Loucy (cell line): Measurements from ENCODE around the gene TMEM244.

Experiments
- H2AFZ ChIP-seq: fragments of 200-600 bp; sonication (generic); 2 replicates; pipeline ENCODE4 v1.6.0; 2016; ENCODE audit warnings: antibody characterized with exemption, mild to moderate bottlenecking, low read length, moderate library complexity
- H3F3A ChIP-seq: fragments of 200-600 bp; 2 replicates; pipeline ENCODE4 v1.6.0; 2016; ENCODE audit warnings: antibody characterized with exemption, low read depth, mild to moderate bottlenecking
- H3K27me3 ChIP-seq: fragments of 200-600 bp; sonication (generic); 2 replicates; pipeline ENCODE4 v1.6.1; 2014; ENCODE audit warnings: low read length, mild to moderate bottlenecking; ENCODE audit not compliant: insufficient read depth, poor library complexity, severe bottlenecking
- H3K36me3 ChIP-seq: fragments of 200-600 bp; sonication (generic); 2 replicates; pipeline ENCODE4 v1.6.1; 2016; ENCODE audit warnings: low read length; ENCODE audit not compliant: insufficient read depth
- H3K4me1 ChIP-seq: fragments of 200-600 bp; sonication (generic); 2 replicates; pipeline ENCODE4 v1.5.1; 2014; ENCODE audit warnings: low read length, mild to moderate bottlenecking; ENCODE audit not compliant: insufficient read depth, poor library complexity, severe bottlenecking
- H3K4me2 ChIP-seq: fragments of 200-600 bp; sonication (generic); 2 replicates; pipeline ENCODE4 v1.6.0; 2014; ENCODE audit warnings: antibody characterized with exemption, low read length, low read depth, mild to moderate bottlenecking; ENCODE audit not compliant: poor library complexity, severe bottlenecking
- H3K4me3 ChIP-seq: fragments of 200-600 bp; sonication (generic); 2 replicates; pipeline ENCODE4 v1.5.1; 2014; ENCODE audit warnings: low read length, mild to moderate bottlenecking, mixed read lengths; ENCODE audit not compliant: poor library complexity, severe bottlenecking
- H3K79me2 ChIP-seq: fragments of 200-600 bp; sonication (generic); 2 replicates; pipeline ENCODE4 v1.6.1; 2014; ENCODE audit warnings: low read length; ENCODE audit not compliant: insufficient read depth
- H3K9ac ChIP-seq: fragments of 200-600 bp; sonication (generic); 2 replicates; pipeline ENCODE4 v1.6.0; 2014; ENCODE audit warnings: mild to moderate bottlenecking, low read depth, low read length, moderate library complexity; ENCODE audit not compliant: poor library complexity, severe bottlenecking
- H3K9me2 ChIP-seq: fragments of 200-600 bp; sonication (generic); replicated peaks from 2 replicates; pipeline ENCODE4 v1.6.1; 2016; ENCODE audit warnings: low read depth, low read length, mixed read lengths
- H3K9me3 ChIP-seq: fragments of 200-600 bp; sonication (generic); 2 replicates; pipeline ENCODE4 v1.6.1; 2014; ENCODE audit warnings: mild to moderate bottlenecking, antibody characterized with exemption, low read length, low read depth; ENCODE audit not compliant: insufficient read depth
- H4K20me1 ChIP-seq: fragments of 200-600 bp; sonication (generic); 2 replicates; pipeline ENCODE4 v1.6.0; 2014; ENCODE audit warnings: antibody characterized with exemption, low read length, mild to moderate bottlenecking; ENCODE audit not compliant: insufficient read depth, poor library complexity, severe bottlenecking
- EZH2phosphoT487 ChIP-seq: fragments of 200-600 bp; IDR thresholded peaks from 2 replicates; pipeline ENCODE4 v1.6.1; 2018; ENCODE audit warnings: antibody characterized with exemption, mild to moderate bottlenecking, moderate library complexity, borderline replicate concordance
- TF ChIP-seq, protein P1 (sequence below): fragments of 200-600 bp; sonication (generic); conservative IDR thresholded peaks from 2 replicates; pipeline ENCODE4 v1.5.1; 2014; ENCODE audit warnings: mild to moderate bottlenecking, antibody characterized with exemption, low read length

The TMEM244 gene

GRCh38 chr6:129901910-129902309 lies 40.8 kb upstream of the TMEM244 start:
- no peaks in the 10 kb centered on the region for H3K79me2 ChIP-seq
- no peaks in the 10 kb centered on the region for H3K9me3 ChIP-seq
- no peaks in the 10 kb centered on the region for H3F3A ChIP-seq
- H4K20me1 ChIP-seq, result no peaks in the 10 kb centered on the region
- H2AFZ ChIP-seq, result no peak overlapping the region
- H3K9ac ChIP-seq, result no peak overlapping the region
- no peaks in the 10 kb centered on the region for H3K9me2 ChIP-seq
- TF ChIP-seq EZH2phosphoT487, result no peak
- TF ChIP-seq, protein P1, sequence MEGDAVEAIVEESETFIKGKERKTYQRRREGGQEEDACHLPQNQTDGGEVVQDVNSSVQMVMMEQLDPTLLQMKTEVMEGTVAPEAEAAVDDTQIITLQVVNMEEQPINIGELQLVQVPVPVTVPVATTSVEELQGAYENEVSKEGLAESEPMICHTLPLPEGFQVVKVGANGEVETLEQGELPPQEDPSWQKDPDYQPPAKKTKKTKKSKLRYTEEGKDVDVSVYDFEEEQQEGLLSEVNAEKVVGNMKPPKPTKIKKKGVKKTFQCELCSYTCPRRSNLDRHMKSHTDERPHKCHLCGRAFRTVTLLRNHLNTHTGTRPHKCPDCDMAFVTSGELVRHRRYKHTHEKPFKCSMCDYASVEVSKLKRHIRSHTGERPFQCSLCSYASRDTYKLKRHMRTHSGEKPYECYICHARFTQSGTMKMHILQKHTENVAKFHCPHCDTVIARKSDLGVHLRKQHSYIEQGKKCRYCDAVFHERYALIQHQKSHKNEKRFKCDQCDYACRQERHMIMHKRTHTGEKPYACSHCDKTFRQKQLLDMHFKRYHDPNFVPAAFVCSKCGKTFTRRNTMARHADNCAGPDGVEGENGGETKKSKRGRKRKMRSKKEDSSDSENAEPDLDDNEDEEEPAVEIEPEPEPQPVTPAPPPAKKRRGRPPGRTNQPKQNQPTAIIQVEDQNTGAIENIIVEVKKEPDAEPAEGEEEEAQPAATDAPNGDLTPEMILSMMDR, result no peak
- no peak overlapping the region for H3K4me2 ChIP-seq
- H3K36me3 ChIP-seq, result no peaks in the 10 kb centered on the region
- H3K4me1 ChIP-seq, result no peaks in the 10 kb centered on the region
- H3K27me3 ChIP-seq, result no peaks in the 10 kb centered on the region
- H3K4me3 ChIP-seq, result no peak overlapping the region

DNA sequence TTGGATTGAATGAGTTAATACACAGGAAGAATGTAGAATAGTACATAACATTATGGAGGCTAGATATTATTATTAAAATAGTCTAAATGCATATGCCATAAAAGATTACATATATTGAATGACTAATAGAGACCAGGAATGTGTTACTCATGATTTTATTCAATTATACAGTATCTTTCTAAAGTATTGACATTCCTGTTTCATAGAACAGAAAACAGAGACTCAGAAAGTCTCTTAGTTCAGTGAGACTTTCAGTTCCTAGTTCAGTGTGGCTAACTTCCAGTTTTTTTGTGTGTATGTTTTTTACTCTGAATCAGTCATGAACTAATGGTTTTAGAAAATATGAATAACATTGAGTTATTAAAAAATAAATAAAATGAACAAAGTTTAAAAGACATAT lies 34.6 kb upstream of the TMEM244 start:
- Histone ChIP-seq H2AFZ (no peak overlapping the region), H3K79me2 (no peaks in the 10 kb centered on the region), H3K27me3 (no peaks in the 10 kb centered on the region), H3K9me2 (no peaks in the 10 kb centered on the region), H3K36me3 (no peaks in the 10 kb centered on the region), H3F3A (no peaks in the 10 kb centered on the region), H3K9ac (no peak overlapping the region), H3K4me2 (no peak overlapping the region), H4K20me1 (no peaks in the 10 kb centered on the region), H3K9me3 (no peaks in the 10 kb centered on the region), H3K4me1 (no peaks in the 10 kb centered on the region), H3K4me3 (no peak overlapping the region)
- no peak for TF ChIP-seq EZH2phosphoT487
- TF ChIP-seq, protein P1, result no peak

GRCh38 chr6:129894921-129895320 lies 33.8 kb upstream of the TMEM244 start:
- Histone ChIP-seq H3K9ac (no peak overlapping the region), H3K9me3 (no peaks in the 10 kb centered on the region), H3K79me2 (no peaks in the 10 kb centered on the region), H3K4me1 (no peaks in the 10 kb centered on the region), H3K4me2 (no peak overlapping the region), H3K9me2 (no peaks in the 10 kb centered on the region), H3K4me3 (no peak overlapping the region), H3K27me3 (no peaks in the 10 kb centered on the region), H3F3A (no peaks in the 10 kb centered on the region), H3K36me3 (no peaks in the 10 kb centered on the region), H2AFZ (no peak overlapping the region), H4K20me1 (no peaks in the 10 kb centered on the region)
- no peak for TF ChIP-seq EZH2phosphoT487
- TF ChIP-seq, protein P1, result no peak
